Measurements from ENCODE around the gene TYW1.
"Not testable (repeated sequence)": the region's sequence is repeated elsewhere in the genome, so short reads cannot be mapped to it uniquely, and the experiment has no call there.

TYW1 gene

DNA sequence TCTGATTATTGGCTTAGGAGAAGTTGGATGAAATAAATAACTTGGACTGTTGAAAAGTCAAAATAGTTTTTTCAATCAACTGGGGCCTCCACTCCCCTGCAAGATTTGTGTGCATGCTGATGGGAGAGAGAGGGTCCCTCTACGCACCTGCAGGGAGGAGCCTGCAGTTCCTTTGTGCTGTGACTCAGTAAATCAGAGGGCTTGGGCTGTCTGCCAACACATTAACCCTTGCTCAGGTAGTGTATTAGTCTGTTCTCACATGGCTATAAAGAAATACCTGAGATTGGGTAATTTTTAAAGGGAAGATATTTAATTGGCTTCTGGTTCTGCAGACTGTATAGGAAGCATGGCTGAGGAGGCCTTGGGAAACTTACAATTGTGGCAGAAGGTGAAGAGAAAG is 261.1 kb downstream of the TYW1 start:
- not testable (repeated sequence) for H3K27me3 ChIP-seq (ENCODE audit: insufficient read depth, low read length); H3K4me3 ChIP-seq (ENCODE audit: low read length); H3K9me3 ChIP-seq (ENCODE audit: insufficient read depth, low read depth, low read length); H3K4me1 ChIP-seq (ENCODE audit: insufficient read depth, low read length); H3K36me3 ChIP-seq (ENCODE audit: insufficient read depth, low read depth, low read length); H3K27ac ChIP-seq (ENCODE audit: low read length); H3K9ac ChIP-seq (ENCODE audit: low read depth, low read length)

- H3K36me3 ChIP-seq (ENCODE audit: insufficient read depth, low read depth, low read length); H3K9ac ChIP-seq (ENCODE audit: low read depth, low read length); H3K4me3 ChIP-seq (ENCODE audit: low read length); H3K4me1 ChIP-seq (ENCODE audit: insufficient read depth, low read length); H3K27me3 ChIP-seq (ENCODE audit: insufficient read depth, low read length); H3K27ac ChIP-seq (ENCODE audit: low read length); H3K9me3 ChIP-seq (ENCODE audit: insufficient read depth, low read depth, low read length): not testable (repeated sequence)
These were observed 262.7 kb downstream of the TYW1 start for GRCh38 chr7:67259363-67259762.

GRCh38 chr7:67260166-67260586 is 263.5 kb downstream of the TYW1 start:
- H3K9me3 ChIP-seq (ENCODE audit: insufficient read depth, low read depth, low read length); H3K27me3 ChIP-seq (ENCODE audit: insufficient read depth, low read length); H3K36me3 ChIP-seq (ENCODE audit: insufficient read depth, low read depth, low read length); H3K27ac ChIP-seq (ENCODE audit: low read length); H3K9ac ChIP-seq (ENCODE audit: low read depth, low read length); H3K4me1 ChIP-seq (ENCODE audit: insufficient read depth, low read length); H3K4me3 ChIP-seq (ENCODE audit: low read length): not testable (repeated sequence)

DNA sequence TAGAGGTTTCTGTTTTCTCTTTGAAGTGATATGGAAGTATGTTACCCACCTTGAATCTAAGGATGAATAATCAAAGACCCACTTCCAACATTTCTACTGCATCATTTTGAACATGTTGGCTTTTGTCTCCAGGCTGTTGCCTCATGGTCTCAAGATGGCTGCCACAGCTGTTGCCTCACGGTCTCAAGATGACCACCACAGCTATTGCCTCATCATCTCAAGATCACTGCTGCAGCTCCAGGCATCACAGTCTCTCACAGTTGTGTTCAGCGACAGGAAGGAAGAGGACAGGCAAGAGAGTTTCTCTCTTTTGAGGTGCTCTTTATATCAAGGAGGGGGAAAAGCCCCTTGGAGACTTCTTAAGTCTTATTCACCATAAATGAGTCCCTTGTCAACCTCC is 267.4 kb downstream of the TYW1 start:
- not testable (repeated sequence) for H3K27me3 ChIP-seq (ENCODE audit: insufficient read depth, low read length); H3K27ac ChIP-seq (ENCODE audit: low read length); H3K36me3 ChIP-seq (ENCODE audit: insufficient read depth, low read depth, low read length); H3K9me3 ChIP-seq (ENCODE audit: insufficient read depth, low read depth, low read length); H3K4me3 ChIP-seq (ENCODE audit: low read length); H3K9ac ChIP-seq (ENCODE audit: low read depth, low read length); H3K4me1 ChIP-seq (ENCODE audit: insufficient read depth, low read length)

GRCh38 chr7:67266070-67266469 is 269.4 kb downstream of the TYW1 start:
- H3K9me3 ChIP-seq (ENCODE audit: insufficient read depth, low read depth, low read length); H3K9ac ChIP-seq (ENCODE audit: low read depth, low read length); H3K4me1 ChIP-seq (ENCODE audit: insufficient read depth, low read length); H3K27ac ChIP-seq (ENCODE audit: low read length); H3K36me3 ChIP-seq (ENCODE audit: insufficient read depth, low read depth, low read length); H3K4me3 ChIP-seq (ENCODE audit: low read length); H3K27me3 ChIP-seq (ENCODE audit: insufficient read depth, low read length): not testable (repeated sequence)

GRCh38 chr7:67267914-67268313 is 271.3 kb downstream of the TYW1 start:
- Histone ChIP-seq H3K27ac (ENCODE audit: low read length) (no peak overlapping the region), H3K9ac (ENCODE audit: low read depth, low read length) (no peak overlapping the region), H3K9me3 (ENCODE audit: insufficient read depth, low read depth, low read length) (no peaks in the 10 kb centered on the region), H3K27me3 (ENCODE audit: insufficient read depth, low read length) (no peaks in the 10 kb centered on the region), H3K4me3 (ENCODE audit: low read length) (no peak overlapping the region), H3K4me1 (ENCODE audit: insufficient read depth, low read length) (no peaks in the 10 kb centered on the region), H3K36me3 (ENCODE audit: insufficient read depth, low read depth, low read length) (no peaks in the 10 kb centered on the region)

DNA sequence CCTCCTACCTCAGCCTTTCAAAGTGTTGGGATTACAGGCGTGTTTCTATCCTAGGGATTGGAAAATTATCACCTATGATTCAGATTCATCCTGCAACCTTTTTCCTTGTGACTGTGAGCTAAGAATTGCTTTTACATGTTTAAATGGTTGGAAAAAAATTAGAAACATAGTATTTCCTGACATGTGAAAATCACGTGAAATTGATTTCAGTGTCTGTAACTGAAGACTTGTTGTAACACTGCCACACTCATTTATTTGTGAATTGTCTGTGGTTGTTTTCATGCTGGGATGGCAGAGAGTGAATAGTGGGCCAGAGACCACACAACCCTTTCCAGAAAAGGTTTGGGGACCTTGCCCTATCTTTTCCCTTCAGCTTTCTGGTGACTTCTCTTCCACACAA is 273.3 kb downstream of the TYW1 start:
- H3K9ac ChIP-seq (ENCODE audit: low read depth, low read length); H3K4me1 ChIP-seq (ENCODE audit: insufficient read depth, low read length); H3K4me3 ChIP-seq (ENCODE audit: low read length): not testable (repeated sequence)

More for the DNA sequence above, 273.3 kb downstream of the TYW1 start:
- not testable (repeated sequence) for H3K36me3 ChIP-seq (ENCODE audit: insufficient read depth, low read depth, low read length); H3K27me3 ChIP-seq (ENCODE audit: insufficient read depth, low read length); H3K9me3 ChIP-seq (ENCODE audit: insufficient read depth, low read depth, low read length); H3K27ac ChIP-seq (ENCODE audit: low read length)
